Aorta (tissue), 5 donors: Measurements from ENCODE around the gene FGD3. TPM values are rescaled to one million over a fixed set of nuclear protein-coding genes. Genes with fewer than 3 reads are reported as not detected.

Experiments
- ATAC-seq: fragments of 200-7000 bp; cut with Tn5 transposase; one replicate; pipeline ENCODE4 v1.9.1; 2022; ENCODE audit warnings: moderate library complexity; ENCODE audit not compliant: low FRiP score
- DNase-seq, 2 donors: peaks; one replicate each; pipeline ENCODE4 v3.0.0-alpha.2; 2020
- H3K27ac ChIP-seq, 2 donors: one replicate each; pipeline ENCODE4 v1.5.1; 2013; ENCODE audit warnings: low read length in 2 of 2, mild to moderate bottlenecking in 2 of 2, moderate library complexity in 2 of 2, control low read depth in 1 of 2, inconsistent platforms in 1 of 2, low read depth in 1 of 2
- H3K27me3 ChIP-seq, 2 donors: one replicate each; pipeline ENCODE4 v1.6.1; 2013; ENCODE audit warnings: control low read depth in 1 of 2, low read length in 1 of 2, mild to moderate bottlenecking in 1 of 2, moderate library complexity in 1 of 2; ENCODE audit not compliant: insufficient read depth in 2 of 2, control insufficient read depth in 1 of 2
- H3K36me3 ChIP-seq, 2 donors: one replicate each; pipeline ENCODE4 v1.6.1; 2013; ENCODE audit warnings: control low read depth in 1 of 2, low read length in 1 of 2, mild to moderate bottlenecking in 1 of 2; ENCODE audit not compliant: insufficient read depth in 2 of 2, control insufficient read depth in 1 of 2
- H3K4me1 ChIP-seq, 2 donors: one replicate each; pipeline ENCODE4 v1.6.1; 2013; ENCODE audit warnings: low read length in 2 of 2, control low read depth in 1 of 2, mild to moderate bottlenecking in 1 of 2, moderate library complexity in 1 of 2; ENCODE audit not compliant: insufficient read depth in 2 of 2, control insufficient read depth in 1 of 2
- H3K4me3 ChIP-seq, 2 donors: one replicate each; pipeline ENCODE4 v1.5.1; 2013; ENCODE audit warnings: low read length in 2 of 2, control low read depth in 1 of 2, mild to moderate bottlenecking in 1 of 2
- H3K9me3 ChIP-seq: one replicate; pipeline ENCODE4 v1.6.1; 2013; ENCODE audit warnings: mild to moderate bottlenecking, low read length; ENCODE audit not compliant: control insufficient read depth
- WGBS, 2 donors: extraction: QIAGEN DNeasy Blood & Tissue Kit; methylation state at CpG; one replicate each; pipeline ENCODE4 v1.1.7; 2013; 5-methylcytosine and 5-hydroxymethylcytosine counted together
- intact Hi-C, 2 donors: fragments of 100-400 bp; cut with DNase I; formaldehyde crosslinking; loops; one replicate each; pipeline versions ENCODE4 v1.14.2 to v1.15.0; 2022
- polyA plus RNA-seq, 2 donors: library from polyadenylated mRNA; stranded (reverse); fragments of 200-250 nt; gene quantifications; one replicate each; pipeline ENCODE4 v1.2.3, GENCODE V29; 2013
- total RNA-seq, 2 donors: library from RNA; stranded (reverse); fragmentation: NEBNext Ultra II Directional; extraction: Animal tissue kit (Norgen Biotek cat#: 25700); gene quantifications; one replicate each; pipeline ENCODE4 v1.2.1, GENCODE V29; 2021
- donor health status: healthy with polysubstance abuse.
- donor health status: Bipolar disorder and iron deficiency.
- donor health status: DM: no; HTN: no; CAD: no.
- donor health status: DM: no; HTN: no; CAD: no.
- donor health status: DM: yes; HTN: yes; CAD: no.

Gene FGD3
- total and polyA plus RNA-seq, 4 donors, result 0.69 to 13.4 (median 5.8) TPM

GRCh38 chr9:92938025-92938424 lies 9.3 kb upstream of the FGD3 start:
- H3K36me3 ChIP-seq, result no peaks in the 10 kb centered on the region
- DNase-seq (no peak), ATAC-seq (no peak)
- no peak overlapping the region for H3K4me3 ChIP-seq
- H3K9me3 ChIP-seq, result no peaks in the 10 kb centered on the region
- H3K27ac ChIP-seq, result no peak overlapping the region
- 32 to 55% methylated on average over 1 of the region's 1 CpG for WGBS, 2 donors
- H3K27me3 ChIP-seq, result no peaks in the 10 kb centered on the region
- intact Hi-C loops, result no loop called here
- H3K4me1 ChIP-seq, result no peaks in the 10 kb centered on the region

GRCh38 chr9:92941861-92942260 lies 5.5 kb upstream of the FGD3 start:
- no peaks in the 10 kb centered on the region for H3K36me3 ChIP-seq
- no peak for DNase-seq
- no peaks in the 10 kb centered on the region for H3K27me3 ChIP-seq
- ATAC-seq, result no peak
- no peak overlapping the region for H3K4me3 ChIP-seq
- intact Hi-C loops, result no loop called here
- no peaks in the 10 kb centered on the region for H3K4me1 ChIP-seq
- no peak overlapping the region for H3K27ac ChIP-seq
- no peaks in the 10 kb centered on the region for H3K9me3 ChIP-seq
- WGBS, 2 donors, result 84 to 87% methylated on average over 5 of the region's 5 CpGs

DNA sequence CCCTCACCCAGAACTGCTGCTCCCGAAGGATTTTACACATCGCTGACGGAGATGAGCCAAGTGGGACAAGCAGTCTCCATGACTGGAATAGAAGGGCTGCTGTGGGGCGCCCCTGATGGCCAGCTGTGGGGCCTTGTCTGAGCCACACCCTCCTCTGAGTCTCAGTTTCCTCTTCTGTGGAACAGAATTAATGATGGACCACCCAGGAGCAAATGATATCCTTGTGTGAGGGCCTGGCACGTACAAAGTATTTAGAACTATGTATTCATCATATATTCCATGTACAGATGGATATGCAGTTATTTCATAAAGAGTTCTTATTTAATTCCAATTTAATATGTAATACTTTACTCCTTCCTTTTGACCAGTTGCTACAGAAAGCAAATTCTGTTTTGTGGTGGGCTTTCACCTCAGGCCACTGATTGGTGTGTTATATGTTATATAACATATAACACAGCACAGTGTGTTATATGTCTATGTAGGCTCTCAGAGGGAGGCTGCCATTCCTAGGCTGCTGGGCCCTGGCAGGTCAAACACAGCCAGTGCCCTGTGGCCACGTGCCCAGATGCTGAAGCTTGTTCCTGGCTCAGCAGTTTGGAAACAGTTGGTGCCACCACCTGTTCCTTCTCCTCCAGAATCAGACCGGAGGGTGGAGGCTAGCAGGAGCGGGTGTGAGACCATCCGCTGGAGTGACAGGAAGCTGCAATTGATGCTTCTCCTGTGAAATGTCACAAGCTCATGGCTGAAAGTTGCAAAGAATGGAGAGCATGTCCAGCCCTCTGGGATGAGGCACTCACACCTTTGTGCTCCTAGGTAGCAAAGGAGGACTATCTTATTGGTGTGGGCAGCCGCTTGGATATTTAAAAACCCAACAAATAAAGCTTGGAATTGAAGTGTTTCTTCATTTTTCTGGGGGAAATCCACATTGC lies 4.4 kb upstream of the FGD3 start:
- Histone ChIP-seq H3K4me1 (no peaks in the 10 kb centered on the region), H3K9me3 (no peaks in the 10 kb centered on the region), H3K27ac (no peak overlapping the region), H3K4me3 (no peak overlapping the region), H3K36me3 (no peaks in the 10 kb centered on the region), H3K27me3 (no peaks in the 10 kb centered on the region)
- intact Hi-C loops, result no loop called here
- no peak for ATAC-seq
- DNase-seq, result no peak
- WGBS, 2 donors, result 81 to 85% methylated on average over 10 of the region's 10 CpGs

GRCh38 chr9:92944921-92945320 lies 2.4 kb upstream of the FGD3 start:
- H3K4me3 ChIP-seq, result no peak overlapping the region
- intact Hi-C loops, result no loop called here
- no peaks in the 10 kb centered on the region for H3K36me3 ChIP-seq
- no peaks in the 10 kb centered on the region for H3K4me1 ChIP-seq
- no peak for ATAC-seq
- H3K27me3 ChIP-seq, result no peaks in the 10 kb centered on the region
- no peaks in the 10 kb centered on the region for H3K9me3 ChIP-seq
- peak in 1 of 2 donors; percentile 49 for DNase-seq
- 92 to 95% methylated on average over 8 of the region's 8 CpGs for WGBS, 2 donors
- no peak overlapping the region for H3K27ac ChIP-seq

GRCh38 chr9:92945796-92946195 lies 1.5 kb upstream of the FGD3 start:
- no peak for DNase-seq

GRCh38 chr9:92948038-92948534 lies 763 bp downstream of the FGD3 start:
- Histone ChIP-seq H3K27me3 (no peaks in the 10 kb centered on the region), H3K9me3 (no peaks in the 10 kb centered on the region), H3K27ac (no peak overlapping the region), H3K4me3 (no peak overlapping the region), H3K36me3 (no peaks in the 10 kb centered on the region), H3K4me1 (no peaks in the 10 kb centered on the region)
- intact Hi-C loops, result no loop called here
- WGBS, 2 donors, result 75 to 77% methylated on average over 12 of the region's 12 CpGs
- DNase-seq (peak in 1 of 2 donors; percentile 38), ATAC-seq (no peak)

More at GRCh38 chr9:92945796-92946195, 1.5 kb upstream of the FGD3 start:
- Histone ChIP-seq H3K27ac (no peak overlapping the region), H3K36me3 (no peaks in the 10 kb centered on the region), H3K9me3 (no peaks in the 10 kb centered on the region), H3K4me1 (no peaks in the 10 kb centered on the region), H3K4me3 (no peak overlapping the region), H3K27me3 (no peaks in the 10 kb centered on the region)
- ATAC-seq, result no peak
- intact Hi-C loops, result no loop called here
- 97 to 98% methylated on average over 8 of the region's 8 CpGs for WGBS, 2 donors

DNA sequence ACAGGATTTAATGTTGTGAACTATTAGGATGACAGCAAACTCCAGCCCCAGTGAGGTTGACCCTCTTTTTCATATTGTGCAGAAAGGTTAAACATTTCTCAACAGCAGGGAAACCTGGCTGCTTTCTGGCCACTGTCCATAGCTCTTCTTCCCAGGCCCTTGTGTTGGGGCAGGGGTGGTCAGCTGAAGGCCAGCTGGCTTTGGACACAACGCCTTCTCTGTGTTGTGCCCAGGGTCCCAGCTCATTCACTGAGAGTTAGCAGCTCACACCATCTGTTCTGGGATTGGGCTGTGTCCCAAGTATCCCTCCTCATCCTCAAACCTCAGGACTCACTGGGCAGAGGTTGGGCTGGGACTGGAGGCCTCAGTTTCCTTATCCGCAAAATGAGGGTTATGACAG lies 1.3 kb downstream of the FGD3 start:
- Histone ChIP-seq H3K36me3 (no peaks in the 10 kb centered on the region), H3K4me3 (no peak overlapping the region), H3K27me3 (no peaks in the 10 kb centered on the region), H3K9me3 (no peaks in the 10 kb centered on the region), H3K4me1 (no peaks in the 10 kb centered on the region), H3K27ac (no peak overlapping the region)
- ATAC-seq (no peak), DNase-seq (peak in 1 of 2 donors; percentile 50)
- WGBS, 2 donors, result 97 to 98% methylated on average over 2 of the region's 2 CpGs
- intact Hi-C loops, result no loop called here

DNA sequence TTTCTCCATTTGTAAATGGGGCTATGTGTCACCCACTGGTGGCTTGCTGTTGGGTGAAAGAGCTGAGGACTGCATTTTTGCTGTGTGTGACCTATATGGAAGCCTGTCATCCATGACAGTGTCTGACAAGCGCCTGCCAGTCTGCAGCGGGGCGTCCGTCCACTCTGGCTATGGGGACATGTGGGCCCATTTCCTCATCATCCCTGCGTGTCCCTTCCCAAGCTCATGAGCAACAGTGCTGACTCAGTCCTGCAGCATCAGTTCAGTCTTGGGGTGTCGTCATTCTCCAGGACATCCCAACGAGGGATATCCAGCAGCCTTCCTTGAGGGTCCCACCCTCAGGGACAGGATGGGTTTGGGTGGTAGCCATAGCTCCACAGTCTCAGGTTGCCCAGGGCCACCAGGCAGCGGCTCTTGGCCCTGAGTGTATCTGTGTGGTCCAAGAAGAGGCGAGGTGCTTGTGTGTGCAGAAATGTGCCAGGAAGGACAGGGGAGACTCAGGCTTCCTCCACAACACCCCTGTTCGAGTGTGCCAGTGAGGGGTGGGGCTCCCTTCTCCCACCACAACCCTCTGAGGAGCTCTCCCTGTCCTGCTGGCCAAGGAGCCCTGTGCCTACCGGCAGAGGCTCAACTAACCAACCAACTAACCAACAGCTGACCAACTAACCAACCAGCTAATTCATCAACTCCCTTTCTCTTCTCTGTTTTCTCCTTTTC lies 2.1 kb downstream of the FGD3 start:
- no peak overlapping the region for H3K27ac ChIP-seq
- WGBS, 2 donors, result 89 to 92% methylated on average over 11 of the region's 11 CpGs
- no peak overlapping the region for H3K4me3 ChIP-seq
- no peaks in the 10 kb centered on the region for H3K36me3 ChIP-seq
- DNase-seq, result peak in 1 of 2 donors; percentile 59
- H3K9me3 ChIP-seq, result no peaks in the 10 kb centered on the region
- intact Hi-C loops, result no loop called here
- no peaks in the 10 kb centered on the region for H3K4me1 ChIP-seq
- no peak for ATAC-seq
- H3K27me3 ChIP-seq, result no peaks in the 10 kb centered on the region
